Endodermal cell (in vitro differentiated cells): ENCODE measurements around the gene CD74. TPM values are rescaled to one million over a fixed set of nuclear protein-coding genes. Genes with fewer than 3 reads are reported as not detected.

Experiments
- DNase-seq: peaks from one replicate; pipeline ENCODE4 v3.0.0-alpha.2; 2017
- H3K27ac ChIP-seq: 2 replicates; pipeline ENCODE4 v1.5.1; 2013; ENCODE audit warnings: mild to moderate bottlenecking, low read depth, low read length, moderate library complexity
- H3K27me3 ChIP-seq: 2 replicates; pipeline ENCODE4 v1.6.1; 2013; ENCODE audit warnings: mild to moderate bottlenecking, low read length, moderate library complexity; ENCODE audit not compliant: insufficient read depth, control insufficient read depth, poor library complexity, severe bottlenecking
- H3K36me3 ChIP-seq: 2 replicates; pipeline ENCODE4 v1.7.0; 2013; ENCODE audit warnings: mild to moderate bottlenecking, low read length, moderate library complexity; ENCODE audit not compliant: control insufficient read depth, insufficient read depth
- H3K4me1 ChIP-seq: one replicate; pipeline ENCODE4 v1.7.0; 2013; ENCODE audit warnings: low read length; ENCODE audit not compliant: control insufficient read depth, insufficient read depth
- H3K4me3 ChIP-seq: 2 replicates; pipeline ENCODE4 v1.5.1; 2013; ENCODE audit warnings: mild to moderate bottlenecking, low read length, moderate library complexity
- H3K9ac ChIP-seq: 2 replicates; pipeline ENCODE4 v1.6.1; 2013; ENCODE audit warnings: mild to moderate bottlenecking, low read length, moderate library complexity; ENCODE audit not compliant: poor library complexity, severe bottlenecking; ENCODE audit errors: extremely low read depth
- H3K9me3 ChIP-seq: 2 replicates; pipeline ENCODE4 v1.6.1; 2013; ENCODE audit warnings: mild to moderate bottlenecking, low read length, moderate library complexity; ENCODE audit not compliant: control insufficient read depth
- H3K27ac Mint-ChIP-seq: 2 replicates; pipeline ENCODE4 v1.8.0; 2020; ENCODE audit warnings: mixed read lengths
- H3K27me3 Mint-ChIP-seq: 2 replicates; pipeline ENCODE4 v1.8.0; 2021; ENCODE audit warnings: mild to moderate bottlenecking, mixed read lengths; ENCODE audit not compliant: insufficient read depth
- H3K36me3 Mint-ChIP-seq: 2 replicates; pipeline ENCODE4 v1.8.0; 2020; ENCODE audit warnings: low read depth, mixed read lengths
- H3K4me1 Mint-ChIP-seq: 2 replicates; pipeline ENCODE4 v1.8.0; 2020; ENCODE audit warnings: mixed read lengths
- H3K4me3 Mint-ChIP-seq: 2 replicates; pipeline ENCODE4 v1.8.0; 2020; ENCODE audit warnings: mild to moderate bottlenecking, moderate library complexity, mixed read lengths
- H3K9me3 Mint-ChIP-seq: 2 replicates; pipeline ENCODE4 v1.8.0; 2020; ENCODE audit warnings: mild to moderate bottlenecking, mixed read lengths
- CTCF ChIP-seq: fragments of 200-600 bp; sonication (generic); conservative IDR thresholded peaks from 2 replicates; pipeline ENCODE4 v1.5.0; 2021; ENCODE audit warnings: antibody characterized with exemption, mild to moderate bottlenecking
- WGBS, 2 experiments: methylation state at CpG; one replicate each; pipeline versions ENCODE4 v1.1.5 to v1.1.7; 2013; ENCODE audit warnings: missing lambda C conversion rate in 2 of 2, mixed read lengths in 1 of 2; ENCODE audit not compliant: insufficient coverage in 1 of 2, insufficient read length in 1 of 2; 5-methylcytosine and 5-hydroxymethylcytosine counted together
- total RNA-seq, 2 donors: library from RNA; stranded (reverse); fragmentation: NEBNext Ultra II Directional in 1 of 2; extraction: Animal tissue kit (Norgen Biotek cat#: 25700) in 1 of 2; gene quantifications; 2 replicates in 1 of 2; 3 replicates in 1 of 2; pipeline ENCODE4 v1.2.1, GENCODE V29; 2021

The CD74 gene
- total RNA-seq, 2 donors from 2014 or later: 12.4 to 20.0 TPM

GRCh38 chr5:150431048-150431447 is 18.3 kb upstream of the CD74 start:
- Histone ChIP-seq H3K4me3 (no peak overlapping the region), H3K27me3 (no peaks in the 10 kb centered on the region), H3K27ac (no peak overlapping the region), H3K9ac (no peak overlapping the region), H3K36me3 (no peaks in the 10 kb centered on the region), H3K4me1 (no peaks in the 10 kb centered on the region), H3K9me3 (no peaks in the 10 kb centered on the region)
- Mint-ChIP-seq H3K4me1 (peaks cover 5% of the 10 kb centered on the region), H3K4me3 (no peak overlapping the region), H3K27me3 (peaks cover 2% of the 10 kb centered on the region), H3K9me3 (no peaks in the 10 kb centered on the region), H3K27ac (no peak overlapping the region), H3K36me3 (no peaks in the 10 kb centered on the region)
- DNase-seq: no peak
- TF ChIP-seq CTCF: no peak
- WGBS, 2 experiments: 91 to 95% methylated on average over 17 to 18 of the region's 18 CpGs

GRCh38 chr5:150429410-150429873 is 16.7 kb upstream of the CD74 start:
- DNase-seq: no peak
- H3K27me3 Mint-ChIP-seq: peaks cover 2% of the 10 kb centered on the region
- Histone ChIP-seq H3K36me3 (no peaks in the 10 kb centered on the region), H3K9me3 (no peaks in the 10 kb centered on the region), H3K9ac (no peak overlapping the region), H3K27ac (no peak overlapping the region), H3K4me1 (no peaks in the 10 kb centered on the region), H3K27me3 (no peaks in the 10 kb centered on the region), H3K4me3 (no peak overlapping the region)
- TF ChIP-seq CTCF: no peak
- no peaks in the 10 kb centered on the region for H3K9me3 Mint-ChIP-seq
- WGBS, 2 experiments: 82 to 93% methylated on average over 4 to 5 of the region's 5 CpGs
- no peak overlapping the region for H3K4me3 Mint-ChIP-seq
- H3K27ac Mint-ChIP-seq: no peak overlapping the region
- peaks cover 5% of the 10 kb centered on the region for H3K4me1 Mint-ChIP-seq
- H3K36me3 Mint-ChIP-seq: no peaks in the 10 kb centered on the region

GRCh38 chr5:150428978-150429377 is 16.3 kb upstream of the CD74 start:
- WGBS, 2 experiments: 93% methylated on average over 5 of the region's 5 CpGs; no CpG with 5 or more reads in 1 of the 2 experiments
- H3K36me3 Mint-ChIP-seq: no peaks in the 10 kb centered on the region
- peaks cover 2% of the 10 kb centered on the region for H3K27me3 Mint-ChIP-seq
- H3K9me3 Mint-ChIP-seq: no peaks in the 10 kb centered on the region
- no peak for TF ChIP-seq CTCF
- no peak overlapping the region for H3K27ac Mint-ChIP-seq
- no peak for DNase-seq
- no peak overlapping the region for H3K27ac ChIP-seq
- peaks cover 5% of the 10 kb centered on the region for H3K4me1 Mint-ChIP-seq
- H3K27me3 ChIP-seq: no peaks in the 10 kb centered on the region
- no peak overlapping the region for H3K4me3 Mint-ChIP-seq
- no peak overlapping the region for H3K9ac ChIP-seq
- H3K36me3 ChIP-seq: no peaks in the 10 kb centered on the region
- H3K9me3 ChIP-seq: no peaks in the 10 kb centered on the region
- H3K4me1 ChIP-seq: no peaks in the 10 kb centered on the region
- H3K4me3 ChIP-seq: no peak overlapping the region
